ENCODE data around the gene HS3ST5.
A peak's percentile ranks its signal among the peaks of the same experiment; 100 is the strongest.

HS3ST5 gene

DNA sequence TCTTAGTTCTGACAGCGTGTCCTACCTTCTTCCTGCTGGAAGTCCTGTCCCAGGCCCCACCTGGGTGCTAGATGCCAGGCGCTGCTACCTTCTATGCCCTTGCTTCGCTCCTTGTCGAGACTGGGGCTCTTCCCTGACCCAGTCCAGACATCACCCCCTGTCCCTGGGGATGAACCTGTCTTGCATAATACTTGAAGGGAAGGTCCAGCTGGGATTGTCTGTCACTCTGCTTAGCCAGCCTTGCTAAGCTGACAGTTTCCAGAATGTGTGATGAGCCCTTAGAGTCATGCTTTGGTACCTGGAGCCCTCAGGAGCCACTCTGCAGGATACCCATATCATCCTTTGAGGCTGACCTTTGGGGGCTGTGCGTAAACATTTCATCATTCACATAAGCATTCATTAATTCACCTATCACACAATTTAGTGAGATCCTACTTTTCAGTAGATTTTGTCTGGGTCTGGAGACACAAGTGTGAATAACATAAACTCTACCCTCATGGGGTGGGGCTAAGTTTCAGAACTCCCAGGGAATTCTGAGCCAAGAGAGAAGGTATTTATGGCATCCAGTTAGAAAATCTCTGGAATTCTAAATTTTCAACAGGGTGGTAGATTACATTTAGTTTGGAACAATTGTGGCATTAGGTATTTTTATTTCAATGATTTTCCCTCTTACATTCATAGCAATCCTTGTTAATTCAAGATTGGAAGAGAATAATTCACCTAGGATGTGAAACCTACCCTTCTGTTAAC, 220.7 kb downstream of the HS3ST5 start:
- no peak overlapping the region for H3K4me3 Mint-ChIP-seq
- H3K9me3 Mint-ChIP-seq, result no peaks in the 10 kb centered on the region
- no peaks in the 10 kb centered on the region for H3K4me1 Mint-ChIP-seq
- no peaks in the 10 kb centered on the region for H3K27me3 Mint-ChIP-seq (ENCODE audit: low read depth)
- TF ChIP-seq, protein P1, sequence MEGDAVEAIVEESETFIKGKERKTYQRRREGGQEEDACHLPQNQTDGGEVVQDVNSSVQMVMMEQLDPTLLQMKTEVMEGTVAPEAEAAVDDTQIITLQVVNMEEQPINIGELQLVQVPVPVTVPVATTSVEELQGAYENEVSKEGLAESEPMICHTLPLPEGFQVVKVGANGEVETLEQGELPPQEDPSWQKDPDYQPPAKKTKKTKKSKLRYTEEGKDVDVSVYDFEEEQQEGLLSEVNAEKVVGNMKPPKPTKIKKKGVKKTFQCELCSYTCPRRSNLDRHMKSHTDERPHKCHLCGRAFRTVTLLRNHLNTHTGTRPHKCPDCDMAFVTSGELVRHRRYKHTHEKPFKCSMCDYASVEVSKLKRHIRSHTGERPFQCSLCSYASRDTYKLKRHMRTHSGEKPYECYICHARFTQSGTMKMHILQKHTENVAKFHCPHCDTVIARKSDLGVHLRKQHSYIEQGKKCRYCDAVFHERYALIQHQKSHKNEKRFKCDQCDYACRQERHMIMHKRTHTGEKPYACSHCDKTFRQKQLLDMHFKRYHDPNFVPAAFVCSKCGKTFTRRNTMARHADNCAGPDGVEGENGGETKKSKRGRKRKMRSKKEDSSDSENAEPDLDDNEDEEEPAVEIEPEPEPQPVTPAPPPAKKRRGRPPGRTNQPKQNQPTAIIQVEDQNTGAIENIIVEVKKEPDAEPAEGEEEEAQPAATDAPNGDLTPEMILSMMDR (IDR thresholded peaks at IDR 0.05; ENCODE audit: unreplicated experiment in 3 of 3), result no peak
- H3K27ac Mint-ChIP-seq, result no peak overlapping the region
- H3K36me3 Mint-ChIP-seq (ENCODE audit: low read depth), result no peaks in the 10 kb centered on the region

DNA sequence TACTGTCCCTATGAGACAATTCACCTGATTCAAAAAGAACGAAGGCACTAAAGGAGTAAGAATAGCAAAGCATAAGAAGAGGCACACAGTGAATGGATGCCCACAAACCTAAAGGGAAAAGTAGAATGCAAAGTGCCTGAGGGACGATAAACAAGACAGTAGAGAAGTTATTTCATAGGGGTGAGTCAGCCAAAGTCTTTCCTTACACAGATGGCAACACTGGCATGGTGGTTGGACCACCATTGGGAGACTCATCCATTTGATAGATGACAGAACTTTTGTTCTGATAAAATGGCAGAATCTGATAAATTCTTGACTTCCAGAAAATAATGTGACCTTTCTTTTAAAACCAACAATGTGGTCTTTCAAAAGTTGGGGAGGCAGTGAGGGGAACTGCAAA, 223.8 kb downstream of the HS3ST5 start:
- TF ChIP-seq, protein P1 (IDR thresholded peaks at IDR 0.05; ENCODE audit: unreplicated experiment in 3 of 3), result no peak
- Mint-ChIP-seq H3K4me3 (no peak overlapping the region), H3K36me3 (ENCODE audit: low read depth) (no peaks in the 10 kb centered on the region), H3K27me3 (ENCODE audit: low read depth) (peaks cover 4% of the 10 kb centered on the region), H3K4me1 (no peaks in the 10 kb centered on the region), H3K9me3 (no peaks in the 10 kb centered on the region), H3K27ac (no peak overlapping the region)

DNA sequence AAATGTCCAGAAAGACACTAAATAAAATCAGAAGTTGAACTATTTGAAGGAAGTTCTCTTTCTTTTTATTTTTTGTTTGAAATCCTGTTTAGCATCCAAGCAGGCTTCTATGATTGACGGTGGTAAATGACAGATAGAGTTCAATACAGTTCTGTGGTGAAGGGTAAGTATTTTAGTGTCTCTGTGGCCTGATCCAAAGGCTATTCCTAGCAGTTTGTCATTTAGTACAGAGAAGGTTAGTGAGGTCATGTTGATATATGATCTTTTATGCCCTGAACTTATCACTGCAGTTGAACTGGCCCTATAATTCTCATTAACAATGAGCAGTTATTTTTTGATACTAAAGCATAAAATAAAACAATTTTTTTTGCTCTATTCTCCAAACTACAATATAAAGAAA, 227.2 kb downstream of the HS3ST5 start:
- H3K4me1 Mint-ChIP-seq, result no peaks in the 10 kb centered on the region
- H3K36me3 Mint-ChIP-seq (ENCODE audit: low read depth), result no peaks in the 10 kb centered on the region
- no peak overlapping the region for H3K4me3 Mint-ChIP-seq
- no peak overlapping the region for H3K27ac Mint-ChIP-seq
- H3K27me3 Mint-ChIP-seq (ENCODE audit: low read depth), result peaks cover 4% of the 10 kb centered on the region
- TF ChIP-seq, protein P1 (IDR thresholded peaks at IDR 0.05; ENCODE audit: unreplicated experiment in 3 of 3), result no peak
- H3K9me3 Mint-ChIP-seq, result no peaks in the 10 kb centered on the region

DNA sequence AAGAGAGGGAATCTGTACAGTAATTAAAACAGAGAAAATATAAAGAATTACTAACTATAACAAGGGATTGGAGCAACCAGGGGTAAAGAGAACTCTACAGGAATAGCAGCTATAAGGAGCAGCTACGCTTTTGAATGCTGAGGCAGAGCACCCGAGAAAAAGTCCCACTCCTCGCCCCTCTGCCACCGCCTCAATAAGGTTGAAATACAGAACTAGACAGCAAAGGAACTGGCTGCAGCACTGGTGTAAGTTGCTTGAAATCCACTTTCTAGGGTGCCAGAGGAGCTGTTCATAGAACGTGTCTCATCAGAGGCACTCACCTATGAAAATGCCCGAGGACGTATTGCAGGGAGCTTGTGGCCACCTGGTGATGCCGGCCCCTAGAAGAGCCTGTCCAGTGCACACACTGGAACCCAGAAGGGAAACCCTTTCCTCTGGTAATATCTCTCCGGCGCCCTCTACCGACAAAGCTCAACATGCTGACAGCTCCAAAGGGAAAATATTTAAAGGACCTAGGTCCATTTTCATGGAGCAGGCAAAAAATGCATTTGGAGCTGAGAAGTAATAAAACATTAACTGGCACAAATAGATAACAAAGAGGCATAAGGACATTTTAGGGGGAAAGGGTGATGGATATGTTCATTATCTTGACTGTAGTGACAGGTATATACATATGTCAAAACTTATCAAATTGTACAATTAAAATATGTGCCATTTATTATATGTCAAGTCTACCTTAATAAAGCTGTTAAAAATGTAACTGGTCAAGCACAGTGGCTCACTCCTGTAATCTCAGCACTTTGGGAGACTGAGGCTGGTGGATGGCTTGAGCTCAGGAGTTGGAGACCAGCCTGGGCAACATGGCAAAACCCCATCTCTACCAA, 234.5 kb downstream of the HS3ST5 start:
- Mint-ChIP-seq H3K27me3 (ENCODE audit: low read depth) (no peaks in the 10 kb centered on the region), H3K36me3 (ENCODE audit: low read depth) (no peaks in the 10 kb centered on the region), H3K27ac (no peak overlapping the region), H3K9me3 (no peaks in the 10 kb centered on the region), H3K4me3 (no peak overlapping the region), H3K4me1 (peaks cover 8% of the 10 kb centered on the region)
- TF ChIP-seq, protein P1 (IDR thresholded peaks at IDR 0.05; ENCODE audit: unreplicated experiment in 3 of 3), result peak; percentile 16 to 55 (median 29)

DNA sequence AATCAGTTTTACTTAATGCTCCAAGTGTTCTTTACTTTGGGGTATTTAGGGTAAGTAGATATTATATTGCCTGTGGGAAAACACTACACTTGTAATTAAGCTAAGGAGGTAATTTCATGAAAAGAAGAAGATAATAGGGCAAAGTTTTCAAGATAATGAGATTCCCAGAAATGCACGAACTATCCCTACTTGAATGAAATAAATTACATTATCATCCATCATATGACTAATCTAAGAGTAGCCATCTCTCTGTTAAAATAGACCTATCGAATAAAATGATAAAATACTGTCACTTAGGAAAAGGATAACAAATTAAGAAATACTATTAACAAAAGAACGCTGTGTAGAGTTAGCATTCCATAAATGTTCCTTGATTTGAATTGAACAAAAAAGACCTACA, 236.8 kb downstream of the HS3ST5 start:
- Mint-ChIP-seq H3K36me3 (ENCODE audit: low read depth) (no peaks in the 10 kb centered on the region), H3K27ac (no peak overlapping the region), H3K4me1 (peaks cover 8% of the 10 kb centered on the region), H3K27me3 (ENCODE audit: low read depth) (no peaks in the 10 kb centered on the region), H3K9me3 (no peaks in the 10 kb centered on the region), H3K4me3 (no peak overlapping the region)
- TF ChIP-seq, protein P1 (IDR thresholded peaks at IDR 0.05; ENCODE audit: unreplicated experiment in 3 of 3), result no peak

Measured in nephron (organoid).